GM21717 (cell line): ENCODE measurements around the gene HS2ST1.
"Not testable (repeated sequence)": the region's sequence is repeated elsewhere in the genome, so short reads cannot be mapped to it uniquely, and the experiment has no call there.

Experiments
- ATAC-seq: cut with Tn5 transposase; IDR thresholded peaks from one replicate; pipeline ENCODE4 v1.9.1; 2021; ENCODE audit warnings: mild to moderate bottlenecking, moderate library complexity; ENCODE audit not compliant: unreplicated experiment

HS2ST1 gene

GRCh38 chr1:87056974-87057373, 142.5 kb downstream of the HS2ST1 start:
- no peak for ATAC-seq

GRCh38 chr1:87058343-87058649, 143.9 kb downstream of the HS2ST1 start:
- no peak for ATAC-seq

- ATAC-seq: peak; percentile 46
Observed at GRCh38 chr1:87061742-87062156, 147.3 kb downstream of the HS2ST1 start.

- ATAC-seq: no peak
Observed at GRCh38 chr1:87062687-87063086, 148.3 kb downstream of the HS2ST1 start.

GRCh38 chr1:87064309-87064708, 149.9 kb downstream of the HS2ST1 start:
- ATAC-seq: no peak

GRCh38 chr1:87064986-87065385, 150.6 kb downstream of the HS2ST1 start:
- ATAC-seq: no peak

- not testable (repeated sequence) for ATAC-seq
Observed at GRCh38 chr1:87066708-87067107, 152.3 kb downstream of the HS2ST1 start.

GRCh38 chr1:87072411-87072810, 158.0 kb downstream of the HS2ST1 start:
- no peak for ATAC-seq

- ATAC-seq: no peak
Observed at GRCh38 chr1:87072904-87073303, 158.5 kb downstream of the HS2ST1 start.

- no peak for ATAC-seq
Observed at GRCh38 chr1:87074001-87074795, 159.8 kb downstream of the HS2ST1 start.

- ATAC-seq: peak; percentile 60
Observed at GRCh38 chr1:87077959-87078639, 163.7 kb downstream of the HS2ST1 start.

- ATAC-seq: no peak
Observed at GRCh38 chr1:87084244-87084836, 169.9 kb downstream of the HS2ST1 start.

GRCh38 chr1:87086120-87086519, 171.7 kb downstream of the HS2ST1 start:
- ATAC-seq: no peak

GRCh38 chr1:87089070-87089736, 174.8 kb downstream of the HS2ST1 start:
- no peak for ATAC-seq

GRCh38 chr1:87089823-87090222, 175.4 kb downstream of the HS2ST1 start:
- ATAC-seq: no peak

- no peak for ATAC-seq
Observed at GRCh38 chr1:87091425-87091824, 177.0 kb downstream of the HS2ST1 start.

GRCh38 chr1:87092846-87093245, 178.4 kb downstream of the HS2ST1 start:
- ATAC-seq: no peak

- no peak for ATAC-seq
Observed at GRCh38 chr1:87093286-87093685, 178.9 kb downstream of the HS2ST1 start.

- ATAC-seq: no peak
Observed at GRCh38 chr1:87094238-87094637, 179.8 kb downstream of the HS2ST1 start.

GRCh38 chr1:87100271-87100670, 185.8 kb downstream of the HS2ST1 start:
- no peak for ATAC-seq

GRCh38 chr1:87103074-87103473, 188.6 kb downstream of the HS2ST1 start:
- no peak for ATAC-seq

- no peak for ATAC-seq
Observed at GRCh38 chr1:87104140-87104539, 189.7 kb downstream of the HS2ST1 start.
